Hindlimb muscle (tissue), 1 donor: ENCODE measurements around the gene RTKN. TPM values are rescaled to one million over a fixed set of nuclear protein-coding genes. Genes with fewer than 3 reads are reported as not detected.

ENCODE experiments used
- DNase-seq: peaks from one replicate; pipeline ENCODE4 v3.0.0-alpha.2; 2013
- polyA plus RNA-seq: library from polyadenylated mRNA; unstranded; fragments of 120-200 nt; gene quantifications from one replicate; pipeline ENCODE4 v1.2.1, GENCODE V29; 2013; ENCODE audit not compliant: insufficient read length

The RTKN gene
- polyA plus RNA-seq, 1 donor, result 60.4 TPM

DNA sequence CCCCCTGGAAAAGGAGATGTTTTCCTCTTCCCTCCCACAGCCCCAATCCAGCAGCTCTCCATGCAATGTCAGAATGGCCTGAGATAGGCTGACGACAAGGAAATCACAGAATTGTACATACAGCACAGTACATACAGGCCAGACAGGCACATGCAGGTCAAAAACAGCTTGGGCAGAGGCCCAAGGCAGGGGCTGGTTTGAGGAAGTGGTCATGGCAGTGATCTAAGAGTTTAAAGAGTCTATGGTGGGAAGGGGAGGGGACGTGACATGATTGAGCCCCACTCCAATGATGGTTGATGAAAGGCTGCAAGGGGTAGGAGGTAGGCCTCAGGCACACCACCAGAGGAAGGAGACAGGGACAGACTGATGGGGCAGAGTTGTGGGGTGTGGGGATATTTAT lies 65.9 kb downstream of the RTKN start:
- DNase-seq, result no peak

Other genes starting within 250 kb of the RTKN start
- gene MTHFD2, start 243.3 kb downstream of the RTKN start, polyA plus RNA-seq, result 23.1 TPM
- 2.9 TPM for gene SLC4A5, start 98.5 kb downstream of the RTKN start, polyA plus RNA-seq
- gene DCTN1, start 61.6 kb downstream of the RTKN start, polyA plus RNA-seq, result 114 TPM
- gene C2orf81, start 20.3 kb downstream of the RTKN start, polyA plus RNA-seq, result 2.7 TPM
- 9.9 TPM for gene WDR54, start 20.2 kb downstream of the RTKN start, polyA plus RNA-seq
- gene INO80B, start 13.2 kb upstream of the RTKN start, polyA plus RNA-seq, result 23.7 TPM
- 62.4 TPM for gene WBP1, start 16.5 kb upstream of the RTKN start, polyA plus RNA-seq
- gene MOGS, start 23.4 kb upstream of the RTKN start, polyA plus RNA-seq, result 34.5 TPM
- 93.4 TPM for gene MRPL53, start 30.7 kb upstream of the RTKN start, polyA plus RNA-seq
- gene CCDC142, start 41.1 kb upstream of the RTKN start, polyA plus RNA-seq, result 11.3 TPM
- 19.8 TPM for gene TTC31, start 41.1 kb upstream of the RTKN start, polyA plus RNA-seq
- 0.52 TPM for gene LBX2, start 57.7 kb upstream of the RTKN start, polyA plus RNA-seq
- gene PCGF1, start 65.8 kb upstream of the RTKN start, polyA plus RNA-seq, result 8.2 TPM
- gene TLX2, start 72.5 kb upstream of the RTKN start, polyA plus RNA-seq, result not detected
- 0.25 TPM for gene DQX1, start 84.3 kb upstream of the RTKN start, polyA plus RNA-seq
- gene AUP1, start 87.8 kb upstream of the RTKN start, polyA plus RNA-seq, result 65.8 TPM
- gene HTRA2, start 88.0 kb upstream of the RTKN start, polyA plus RNA-seq, result 32.9 TPM
- gene LOXL3, start 112.0 kb upstream of the RTKN start, polyA plus RNA-seq, result 7.8 TPM
- gene DOK1, start 112.8 kb upstream of the RTKN start, polyA plus RNA-seq, result 6.9 TPM
- gene M1AP, start 206.4 kb upstream of the RTKN start, polyA plus RNA-seq, result 0.27 TPM
- gene SEMA4F, start 212.3 kb upstream of the RTKN start, polyA plus RNA-seq, result 2.9 TPM